ENCODE results near the gene BMP6.

- no peak for TF ChIP-seq POLR2A (IDR thresholded peaks at IDR 0.05)
- TF ChIP-seq, protein P1, sequence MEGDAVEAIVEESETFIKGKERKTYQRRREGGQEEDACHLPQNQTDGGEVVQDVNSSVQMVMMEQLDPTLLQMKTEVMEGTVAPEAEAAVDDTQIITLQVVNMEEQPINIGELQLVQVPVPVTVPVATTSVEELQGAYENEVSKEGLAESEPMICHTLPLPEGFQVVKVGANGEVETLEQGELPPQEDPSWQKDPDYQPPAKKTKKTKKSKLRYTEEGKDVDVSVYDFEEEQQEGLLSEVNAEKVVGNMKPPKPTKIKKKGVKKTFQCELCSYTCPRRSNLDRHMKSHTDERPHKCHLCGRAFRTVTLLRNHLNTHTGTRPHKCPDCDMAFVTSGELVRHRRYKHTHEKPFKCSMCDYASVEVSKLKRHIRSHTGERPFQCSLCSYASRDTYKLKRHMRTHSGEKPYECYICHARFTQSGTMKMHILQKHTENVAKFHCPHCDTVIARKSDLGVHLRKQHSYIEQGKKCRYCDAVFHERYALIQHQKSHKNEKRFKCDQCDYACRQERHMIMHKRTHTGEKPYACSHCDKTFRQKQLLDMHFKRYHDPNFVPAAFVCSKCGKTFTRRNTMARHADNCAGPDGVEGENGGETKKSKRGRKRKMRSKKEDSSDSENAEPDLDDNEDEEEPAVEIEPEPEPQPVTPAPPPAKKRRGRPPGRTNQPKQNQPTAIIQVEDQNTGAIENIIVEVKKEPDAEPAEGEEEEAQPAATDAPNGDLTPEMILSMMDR (IDR thresholded peaks at IDR 0.05) = no peak
These were observed 185.4 kb downstream of the BMP6 start for GRCh38 chr6:7911345-7911725.

All from breast epithelium (tissue), 3 donors.